Activated T-cell treated with anti-CD3 and anti-CD28 coated beads, Interleukin-2, amount 50 U/mL, for 24 hours (primary cell): ENCODE measurements around the gene CDH22.

Source experiments
- DNase-seq: peaks from one replicate; pipeline ENCODE4 v3.0.0-alpha.2; 2020
- H3K27ac Mint-ChIP-seq: 2 replicates; pipeline ENCODE4 v1.8.0; 2020; ENCODE audit warnings: mild to moderate bottlenecking, mixed read lengths
- H3K27me3 Mint-ChIP-seq: 2 replicates; pipeline ENCODE4 v1.8.0; 2020; ENCODE audit warnings: mixed read lengths
- H3K36me3 Mint-ChIP-seq: 2 replicates; pipeline ENCODE4 v1.8.0; 2020; ENCODE audit warnings: low read depth, mixed read lengths
- H3K4me1 Mint-ChIP-seq: 2 replicates; pipeline ENCODE4 v1.8.0; 2020; ENCODE audit warnings: low read depth, mixed read lengths
- H3K4me3 Mint-ChIP-seq: 2 replicates; pipeline ENCODE4 v1.8.0; 2020; ENCODE audit warnings: mild to moderate bottlenecking, moderate library complexity, mixed read lengths
- H3K9me3 Mint-ChIP-seq: 2 replicates; pipeline ENCODE4 v1.8.0; 2020; ENCODE audit warnings: mixed read lengths

Gene CDH22

DNA sequence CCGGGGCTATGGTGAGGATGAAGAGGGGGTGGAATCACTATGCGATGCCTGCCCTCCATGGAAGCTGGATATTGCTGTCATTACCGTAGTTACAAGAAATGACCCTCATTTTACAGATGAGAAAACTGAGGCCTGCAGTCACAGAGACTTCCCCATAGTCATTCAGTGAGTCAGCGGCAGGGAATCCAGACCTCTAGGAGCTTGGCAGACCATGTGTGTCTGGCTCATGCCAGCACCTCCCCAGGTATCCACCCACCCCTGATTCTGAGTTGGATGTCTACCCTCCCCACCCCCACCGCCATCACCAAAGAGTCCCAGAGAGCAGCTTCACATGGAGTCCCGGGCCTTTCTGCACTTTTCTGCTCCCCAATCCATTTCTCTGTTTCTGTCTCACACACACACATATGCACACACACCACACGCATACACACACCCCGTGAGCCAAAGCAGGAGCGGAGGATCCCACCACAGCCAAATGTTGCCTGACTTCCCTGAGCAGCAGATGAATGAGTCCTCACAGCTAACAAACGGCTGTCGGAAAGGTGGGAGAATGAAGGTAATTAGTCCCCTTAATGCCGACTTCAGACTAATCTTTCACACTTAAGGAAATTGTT is 24.8 kb downstream of the CDH22 start:
- DNase-seq, result no peak
- Mint-ChIP-seq H3K27ac (no peak overlapping the region), H3K9me3 (no peaks in the 10 kb centered on the region), H3K4me1 (no peaks in the 10 kb centered on the region), H3K36me3 (no peaks in the 10 kb centered on the region), H3K27me3 (peaks cover 53% of the 10 kb centered on the region), H3K4me3 (no peak overlapping the region)

- H3K4me1 Mint-ChIP-seq, result no peaks in the 10 kb centered on the region
- peaks cover 55% of the 10 kb centered on the region for H3K27me3 Mint-ChIP-seq
- no peak for DNase-seq
- no peak overlapping the region for H3K4me3 Mint-ChIP-seq
- H3K9me3 Mint-ChIP-seq, result no peaks in the 10 kb centered on the region
- no peaks in the 10 kb centered on the region for H3K36me3 Mint-ChIP-seq
- H3K27ac Mint-ChIP-seq, result no peak overlapping the region
These were observed 25.6 kb downstream of the CDH22 start for GRCh38 chr20:46282669-46283068.

DNA sequence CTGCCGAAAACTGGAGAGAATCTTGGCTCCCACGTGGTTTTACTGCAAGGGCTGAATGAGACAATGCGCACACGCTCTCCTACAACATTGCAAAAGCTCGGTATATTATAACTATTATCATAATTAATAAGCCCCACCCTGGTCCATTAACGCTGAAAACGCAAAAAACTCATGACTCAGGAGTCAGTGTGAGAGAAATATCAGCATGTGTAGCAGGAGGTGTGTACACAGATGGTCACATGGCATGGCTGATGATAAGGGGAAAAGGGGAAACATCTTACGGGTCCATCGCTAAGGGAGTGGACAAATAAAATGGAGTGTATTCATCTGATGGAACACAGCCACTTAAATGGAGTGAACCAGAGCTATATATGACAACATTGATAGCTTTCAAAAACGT is 29.2 kb downstream of the CDH22 start:
- no peak for DNase-seq
- H3K9me3 Mint-ChIP-seq, result no peaks in the 10 kb centered on the region
- no peak overlapping the region for H3K4me3 Mint-ChIP-seq
- no peak overlapping the region for H3K27ac Mint-ChIP-seq
- no peaks in the 10 kb centered on the region for H3K4me1 Mint-ChIP-seq
- H3K27me3 Mint-ChIP-seq, result peaks cover 76% of the 10 kb centered on the region
- H3K36me3 Mint-ChIP-seq, result no peaks in the 10 kb centered on the region

GRCh38 chr20:46277602-46278001 is 30.7 kb downstream of the CDH22 start:
- Mint-ChIP-seq H3K4me3 (no peak overlapping the region), H3K27ac (no peak overlapping the region), H3K36me3 (no peaks in the 10 kb centered on the region), H3K27me3 (peaks cover 73% of the 10 kb centered on the region), H3K9me3 (no peaks in the 10 kb centered on the region), H3K4me1 (no peaks in the 10 kb centered on the region)
- DNase-seq, result no peak

- H3K27me3 Mint-ChIP-seq, result peaks cover 78% of the 10 kb centered on the region
These were observed 31.8 kb downstream of the CDH22 start for GRCh38 chr20:46276531-46276930.

DNA sequence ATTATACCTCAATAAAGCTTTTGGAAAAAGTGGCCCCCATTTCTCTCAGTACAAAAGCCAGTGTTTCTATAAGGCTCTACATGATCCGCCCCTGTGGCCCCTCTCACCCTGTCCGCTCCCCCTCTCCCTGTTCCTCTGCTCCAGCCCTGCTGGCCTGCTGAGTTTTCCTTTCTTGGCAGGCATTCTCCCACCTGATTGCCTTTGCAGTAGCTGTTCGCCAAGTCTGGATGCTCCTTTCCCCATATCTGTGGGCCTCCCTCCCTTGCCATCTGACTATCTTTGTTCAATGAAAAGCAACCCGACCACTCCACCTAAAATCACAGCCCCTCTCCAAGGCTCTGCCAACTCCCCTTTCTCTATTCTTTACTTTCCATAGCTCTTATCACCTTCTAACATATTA is 33.2 kb downstream of the CDH22 start:
- peaks cover 79% of the 10 kb centered on the region for H3K27me3 Mint-ChIP-seq
- no peaks in the 10 kb centered on the region for H3K36me3 Mint-ChIP-seq
- peaks cover 4% of the 10 kb centered on the region for H3K9me3 Mint-ChIP-seq
- DNase-seq, result no peak
- no peak overlapping the region for H3K4me3 Mint-ChIP-seq
- no peak overlapping the region for H3K27ac Mint-ChIP-seq
- no peaks in the 10 kb centered on the region for H3K4me1 Mint-ChIP-seq

More at GRCh38 chr20:46276531-46276930, 31.8 kb downstream of the CDH22 start:
- Mint-ChIP-seq H3K4me3 (no peak overlapping the region), H3K36me3 (no peaks in the 10 kb centered on the region), H3K9me3 (peaks cover 4% of the 10 kb centered on the region), H3K4me1 (no peaks in the 10 kb centered on the region), H3K27ac (no peak overlapping the region)
- DNase-seq, result no peak

GRCh38 chr20:46273717-46274116 is 34.6 kb downstream of the CDH22 start:
- DNase-seq, result no peak
- no peak overlapping the region for H3K27ac Mint-ChIP-seq
- H3K36me3 Mint-ChIP-seq, result no peaks in the 10 kb centered on the region
- peaks cover 4% of the 10 kb centered on the region for H3K9me3 Mint-ChIP-seq
- no peak overlapping the region for H3K4me3 Mint-ChIP-seq
- H3K27me3 Mint-ChIP-seq, result peaks cover 83% of the 10 kb centered on the region
- H3K4me1 Mint-ChIP-seq, result no peaks in the 10 kb centered on the region

GRCh38 chr20:46272389-46273047 is 35.8 kb downstream of the CDH22 start:
- no peak for DNase-seq
- Mint-ChIP-seq H3K4me3 (no peak overlapping the region), H3K36me3 (no peaks in the 10 kb centered on the region), H3K9me3 (peaks cover 4% of the 10 kb centered on the region), H3K4me1 (no peaks in the 10 kb centered on the region), H3K27ac (no peak overlapping the region), H3K27me3 (peaks cover 83% of the 10 kb centered on the region)

GRCh38 chr20:46270977-46271744 is 37.1 kb downstream of the CDH22 start:
- Mint-ChIP-seq H3K27me3 (peaks cover 77% of the 10 kb centered on the region), H3K36me3 (no peaks in the 10 kb centered on the region)

DNA sequence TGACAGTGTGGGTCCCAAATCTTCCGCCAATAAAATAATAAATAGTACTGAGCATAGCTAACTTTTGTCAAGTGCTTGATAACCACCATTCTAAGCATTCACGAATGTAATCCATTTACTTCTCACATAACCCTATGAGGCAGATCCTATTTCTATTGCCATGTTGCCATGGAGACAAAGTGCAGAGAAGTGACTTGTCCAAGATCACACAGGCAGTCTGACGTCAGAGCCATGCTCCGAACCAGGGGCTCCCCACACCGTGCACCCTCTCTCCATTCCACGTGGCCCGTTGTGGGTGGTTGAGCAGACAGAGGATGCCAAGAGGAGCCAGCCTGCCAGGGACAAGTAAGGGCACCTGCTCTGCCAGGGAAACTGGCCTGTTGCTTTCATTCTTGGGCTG is 38.9 kb downstream of the CDH22 start:
- H3K4me1 Mint-ChIP-seq, result no peaks in the 10 kb centered on the region
- DNase-seq, result no peak
- H3K27me3 Mint-ChIP-seq, result peaks cover 61% of the 10 kb centered on the region
- no peaks in the 10 kb centered on the region for H3K36me3 Mint-ChIP-seq
- H3K4me3 Mint-ChIP-seq, result no peak overlapping the region
- H3K9me3 Mint-ChIP-seq, result peaks cover 4% of the 10 kb centered on the region
- no peak overlapping the region for H3K27ac Mint-ChIP-seq

More at GRCh38 chr20:46270977-46271744, 37.1 kb downstream of the CDH22 start:
- no peak overlapping the region for H3K27ac Mint-ChIP-seq
- H3K4me1 Mint-ChIP-seq, result no peaks in the 10 kb centered on the region
- H3K9me3 Mint-ChIP-seq, result peaks cover 4% of the 10 kb centered on the region
- no peak for DNase-seq
- H3K4me3 Mint-ChIP-seq, result no peak overlapping the region

DNA sequence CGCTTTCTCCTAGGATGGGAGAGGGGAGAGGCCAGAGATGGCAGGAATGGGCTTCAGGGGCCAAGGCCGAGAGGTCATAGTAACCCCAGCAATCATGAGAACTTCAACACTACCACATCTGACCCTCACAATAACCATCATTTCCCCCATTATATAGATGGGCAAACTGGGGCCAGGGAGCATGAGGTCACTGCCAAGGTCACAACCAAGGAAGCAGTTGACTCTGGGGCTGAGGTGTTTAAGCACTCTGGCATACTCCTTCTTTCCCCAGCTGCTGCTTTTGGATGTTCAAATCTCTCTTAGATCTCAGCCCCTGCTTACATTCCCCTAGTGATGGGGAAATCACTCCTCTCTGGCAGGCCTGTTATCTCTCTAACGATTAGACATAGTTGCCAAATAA is 39.6 kb downstream of the CDH22 start:
- Mint-ChIP-seq H3K27ac (no peak overlapping the region), H3K36me3 (no peaks in the 10 kb centered on the region), H3K27me3 (peaks cover 61% of the 10 kb centered on the region), H3K9me3 (peaks cover 4% of the 10 kb centered on the region), H3K4me1 (no peaks in the 10 kb centered on the region), H3K4me3 (no peak overlapping the region)
- no peak for DNase-seq

GRCh38 chr20:46268131-46268614 is 40.1 kb downstream of the CDH22 start:
- no peaks in the 10 kb centered on the region for H3K36me3 Mint-ChIP-seq
- H3K4me3 Mint-ChIP-seq, result no peak overlapping the region
- no peaks in the 10 kb centered on the region for H3K4me1 Mint-ChIP-seq
- peaks cover 4% of the 10 kb centered on the region for H3K9me3 Mint-ChIP-seq
- H3K27me3 Mint-ChIP-seq, result peaks cover 60% of the 10 kb centered on the region
- H3K27ac Mint-ChIP-seq, result no peak overlapping the region
- no peak for DNase-seq

- Mint-ChIP-seq H3K36me3 (no peaks in the 10 kb centered on the region), H3K9me3 (peaks cover 4% of the 10 kb centered on the region), H3K27me3 (peaks cover 61% of the 10 kb centered on the region), H3K27ac (no peak overlapping the region), H3K4me3 (no peak overlapping the region), H3K4me1 (no peaks in the 10 kb centered on the region)
- DNase-seq, result no peak
These were observed 40.9 kb downstream of the CDH22 start for GRCh38 chr20:46267108-46268105.

DNA sequence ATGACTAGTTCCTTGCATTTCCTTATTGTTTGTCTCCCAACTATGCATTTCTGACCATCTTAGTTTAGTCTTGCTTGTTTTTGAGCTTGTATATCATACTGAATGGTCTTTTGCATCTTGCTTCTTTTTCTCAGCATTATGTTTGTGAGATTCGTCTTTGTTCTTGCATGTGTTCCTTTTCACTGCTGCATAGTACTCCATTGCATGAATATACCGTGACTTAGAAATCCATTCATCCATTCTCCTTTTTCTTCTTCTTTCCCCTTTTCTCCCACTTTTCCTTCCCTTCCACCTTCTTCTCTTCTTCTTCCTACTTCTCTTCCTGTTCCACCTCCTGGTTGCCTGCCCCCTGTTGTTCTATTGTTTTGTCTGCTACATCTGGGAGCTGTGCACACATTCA is 42.8 kb downstream of the CDH22 start:
- Mint-ChIP-seq H3K36me3 (no peaks in the 10 kb centered on the region), H3K4me1 (no peaks in the 10 kb centered on the region), H3K4me3 (no peak overlapping the region), H3K27ac (no peak overlapping the region), H3K9me3 (no peaks in the 10 kb centered on the region), H3K27me3 (peaks cover 47% of the 10 kb centered on the region)
- DNase-seq, result no peak
